Sigmoid colon (tissue), 7 donors: ENCODE results near the gene UBAP2. TPM values are rescaled to one million over a fixed set of nuclear protein-coding genes. Genes with fewer than 3 reads are reported as not detected.

Experiments used
- DNase-seq: peaks from one replicate; pipeline ENCODE4 v3.0.0-alpha.2; 2019
- H3K27ac ChIP-seq, 4 donors: fragments of 200-600 bp; sonication (generic); one replicate each; pipeline ENCODE4 v1.5.1; 2016 to 2019; ENCODE audit warnings: mild to moderate bottlenecking in 1 of 4
- H3K27me3 ChIP-seq, 3 donors: fragments of 200-600 bp; sonication (generic); one replicate each; pipeline ENCODE4 v1.5.1; 2019; ENCODE audit warnings: mild to moderate bottlenecking in 1 of 3
- H3K36me3 ChIP-seq, 4 donors: fragments of 200-600 bp; sonication (generic); one replicate each; pipeline ENCODE4 v1.5.1; 2016 to 2019
- H3K4me1 ChIP-seq, 4 donors: fragments of 200-600 bp; sonication (generic); one replicate each; pipeline ENCODE4 v1.5.1; 2017 to 2019
- H3K4me3 ChIP-seq, 4 donors: fragments of 200-600 bp; sonication (generic); one replicate each; pipeline ENCODE4 v1.5.1; 2017 to 2019; ENCODE audit warnings: mild to moderate bottlenecking in 2 of 4, moderate library complexity in 1 of 4
- H3K9me3 ChIP-seq, 4 donors: fragments of 200-600 bp in 3 of 4; sonication (generic) in 3 of 4; one replicate each; pipeline versions ENCODE4 v1.5.1 to v1.6.1; 2013 to 2019
- CTCF ChIP-seq, 4 experiments: fragments of 450-650 bp in 3 of 4; fragments of 200-600 bp in 1 of 4; IDR thresholded peaks; one replicate each; pipeline ENCODE4 v1.5.1; 2016 to 2019; ENCODE audit warnings: antibody characterized with exemption in 4 of 4, mild to moderate bottlenecking in 3 of 4, moderate library complexity in 2 of 4
- EP300 ChIP-seq, 4 donors: sonication (generic); formaldehyde crosslinking; IDR thresholded peaks; one replicate each; pipeline ENCODE4 v1.6.1; 2017; ENCODE audit warnings: antibody characterized with exemption in 4 of 4
- POLR2A ChIP-seq, 2 donors: fragments of 450-650 bp; IDR thresholded peaks; one replicate each; pipeline ENCODE4 v1.6.1; 2016; ENCODE audit warnings: antibody characterized with exemption in 2 of 2, mild to moderate bottlenecking in 2 of 2, moderate library complexity in 2 of 2
- POLR2AphosphoS5 ChIP-seq, 4 donors: sonication (generic); formaldehyde crosslinking; IDR thresholded peaks; one replicate each; pipeline ENCODE4 v1.6.1; 2017; ENCODE audit warnings: antibody characterized with exemption in 4 of 4
- WGBS, 2 donors: extraction: QIAGEN DNeasy Blood & Tissue Kit; methylation state at CpG; one replicate each; pipeline ENCODE4 v1.1.7; 2013; 5-methylcytosine and 5-hydroxymethylcytosine counted together
- intact Hi-C: fragments of 100-400 bp; cut with DNase I; formaldehyde crosslinking; loops from one replicate; pipeline ENCODE4 v1.15.1; 2023
- polyA plus RNA-seq, 3 donors: library from polyadenylated mRNA; stranded (reverse); fragments of 200-250 nt; gene quantifications; one replicate each; pipeline ENCODE4 v1.2.3, GENCODE V29; 2013
- small RNA-seq, 3 donors: library from RNA; depleted of rRNA; stranded (forward); fragments of <200 nt; gene quantifications; one replicate each; pipeline ENCODE3, GENCODE V24; 2016
- total RNA-seq, 4 donors: library from RNA; depleted of rRNA; stranded (reverse); fragments of >200 nt; gene quantifications; one replicate each; pipeline ENCODE4 v1.1.0, GENCODE V29; 2016
- donor health status: healthy with polysubstance abuse.
- donor health status: Bipolar disorder and iron deficiency.
- donor health status: healthy.

UBAP2 gene
- total and polyA plus RNA-seq, 7 donors: 6.6 to 50.4 (median 28.8) TPM

- no peaks in the 10 kb centered on the region for H3K27me3 ChIP-seq
- no peak for TF ChIP-seq POLR2AphosphoS5 (IDR thresholded peaks at IDR 0.05)
- TF ChIP-seq POLR2A (IDR thresholded peaks at IDR 0.05): no peak
- TF ChIP-seq EP300 (IDR thresholded peaks at IDR 0.05): no peak
- no peak for TF ChIP-seq CTCF (IDR thresholded peaks at IDR 0.05)
- H3K27ac ChIP-seq: no peak overlapping the region
- WGBS, 2 donors: 48 to 65% methylated on average over 10 of the region's 10 CpGs
- H3K4me3 ChIP-seq: no peak overlapping the region
- intact Hi-C loops: no loop called here
- no peaks in the 10 kb centered on the region for H3K36me3 ChIP-seq
- no peaks in the 10 kb centered on the region for H3K9me3 ChIP-seq
- no peak for DNase-seq
- peaks cover 0 to 46% (median 29%) of the 10 kb centered on the region in 4 donors for H3K4me1 ChIP-seq
Observed at GRCh38 chr9:33877727-33878489, 170.8 kb downstream of the UBAP2 start.

Small RNA genes lying within 50 kb of the gene (small RNA-seq; reads per million reads assigned to genes)
- 0 to 0.11 (median 0) reads per million in 3 donors for gene RN7SKP114
- 20.7 to 56.8 (median 35.8) reads per million in 3 donors for gene SNORD121A
- 0 reads per million in 3 donors for gene SNORD121B

Other genes starting within 250 kb of the UBAP2 start
- gene UBE2R2, start 231.7 kb downstream of the UBAP2 start, total RNA-seq: 10 to 100 TPM; 24.4 to 32.4 (median 25.7) TPM
- 10 to 100 TPM; 23.2 to 30.6 (median 25.4) TPM for gene UBE2R2, start 231.7 kb downstream of the UBAP2 start, polyA plus RNA-seq
- gene DCAF12, start 77.8 kb upstream of the UBAP2 start, total RNA-seq: 10 to 100 TPM; 14.3 to 25.2 (median 20.2) TPM
- gene DCAF12, start 77.8 kb upstream of the UBAP2 start, polyA plus RNA-seq: 10 to 100 TPM; 21.6 to 33.8 (median 28.2) TPM
- gene UBAP1, start 130.2 kb upstream of the UBAP2 start, total RNA-seq: 10 to 100 TPM; 42.5 to 52.7 (median 44.3) TPM
- gene UBAP1, start 130.2 kb upstream of the UBAP2 start, polyA plus RNA-seq: 10 to 100 TPM; 32.8 to 42.5 (median 34.8) TPM